Hepatocyte (in vitro differentiated cells): ENCODE data around the gene SMIM24. TPM values are rescaled to one million over a fixed set of nuclear protein-coding genes. Genes with fewer than 3 reads are reported as not detected.

Experiments used
- DNase-seq: peaks from one replicate; pipeline ENCODE4 v3.0.0-alpha.2; 2016; ENCODE audit warnings: low spot score
- H2AFZ ChIP-seq: fragments of 200-600 bp; sonication (generic); 2 replicates; pipeline ENCODE4 v1.6.0; 2016; ENCODE audit warnings: antibody characterized with exemption, mild to moderate bottlenecking
- H3K27ac ChIP-seq: fragments of 200-600 bp; sonication (generic); 2 replicates; pipeline ENCODE4 v1.5.1; 2016; ENCODE audit warnings: mild to moderate bottlenecking
- H3K27me3 ChIP-seq: fragments of 200-600 bp; sonication (generic); 2 replicates; pipeline ENCODE4 v1.6.1; 2016
- H3K36me3 ChIP-seq: fragments of 200-600 bp; sonication (generic); replicated peaks from 2 replicates; pipeline ENCODE4 v1.5.1; 2016; ENCODE audit warnings: low read depth; ENCODE audit not compliant: insufficient read depth
- H3K4me1 ChIP-seq: fragments of 200-600 bp; sonication (generic); 2 replicates; pipeline ENCODE4 v1.5.1; 2016; ENCODE audit warnings: mild to moderate bottlenecking, moderate library complexity; ENCODE audit not compliant: insufficient read depth
- H3K4me2 ChIP-seq: fragments of 200-600 bp; sonication (generic); 2 replicates; pipeline ENCODE4 v1.6.0; 2016
- H3K4me3 ChIP-seq: fragments of 200-600 bp; sonication (generic); 2 replicates; pipeline ENCODE4 v1.5.1; 2016; ENCODE audit warnings: mild to moderate bottlenecking
- H3K79me2 ChIP-seq: fragments of 200-600 bp; sonication (generic); 2 replicates; pipeline ENCODE4 v1.6.0; 2017; ENCODE audit warnings: mild to moderate bottlenecking
- H3K9me2 ChIP-seq: fragments of 200-600 bp; sonication (generic); replicated peaks from 2 replicates; pipeline ENCODE4 v1.6.0; 2017; ENCODE audit warnings: mild to moderate bottlenecking; ENCODE audit not compliant: insufficient read depth
- H3K9me3 ChIP-seq: fragments of 200-600 bp; sonication (generic); 2 replicates; pipeline ENCODE4 v1.5.1; 2016; ENCODE audit warnings: low read depth, mild to moderate bottlenecking
- H4K20me1 ChIP-seq: fragments of 200-600 bp; sonication (generic); 2 replicates; pipeline ENCODE4 v1.6.0; 2016; ENCODE audit warnings: mild to moderate bottlenecking; ENCODE audit not compliant: insufficient read depth, poor library complexity, severe bottlenecking
- EZH2 ChIP-seq: fragments of 200-600 bp; sonication (generic); IDR thresholded peaks from 2 replicates; pipeline ENCODE4 v1.6.1; 2016; ENCODE audit warnings: antibody characterized with exemption, mild to moderate bottlenecking, borderline replicate concordance
- EZH2phosphoT487 ChIP-seq: fragments of 200-600 bp; sonication (generic); IDR thresholded peaks from one replicate; pipeline ENCODE4 v1.6.1; 2018; ENCODE audit warnings: antibody characterized with exemption, mild to moderate bottlenecking, low read depth, moderate library complexity; ENCODE audit not compliant: unreplicated experiment, severe bottlenecking
- WGBS: methylation state at CpG from one replicate; pipeline ENCODE4 v1.1.6; 2016; ENCODE audit warnings: low lambda C conversion rate; ENCODE audit errors: missing lambda C conversion rate; 5-methylcytosine and 5-hydroxymethylcytosine counted together
- polyA plus RNA-seq: library from polyadenylated mRNA; unstranded; fragments of >200 nt; fragmentation: Nextera tagmentation; extraction: Ambion mirVana; gene quantifications from 2 replicates; pipeline ENCODE4 v1.2.1, GENCODE V29; 2016
- total RNA-seq: library from RNA; depleted of rRNA; stranded (reverse); fragments of >200 nt; gene quantifications from 2 replicates; pipeline ENCODE4 v1.2.3, GENCODE V29; 2014
- TF ChIP-seq, protein P1 (sequence below): fragments of 200-600 bp; sonication (generic); IDR thresholded peaks from 2 replicates; pipeline ENCODE4 v1.5.1; 2016; ENCODE audit warnings: antibody characterized with exemption, mild to moderate bottlenecking; ENCODE audit not compliant: poor library complexity

The SMIM24 gene
- total and polyA plus RNA-seq, 2 experiments from 2014 or later, result 81.2 to 151 TPM

DNA sequence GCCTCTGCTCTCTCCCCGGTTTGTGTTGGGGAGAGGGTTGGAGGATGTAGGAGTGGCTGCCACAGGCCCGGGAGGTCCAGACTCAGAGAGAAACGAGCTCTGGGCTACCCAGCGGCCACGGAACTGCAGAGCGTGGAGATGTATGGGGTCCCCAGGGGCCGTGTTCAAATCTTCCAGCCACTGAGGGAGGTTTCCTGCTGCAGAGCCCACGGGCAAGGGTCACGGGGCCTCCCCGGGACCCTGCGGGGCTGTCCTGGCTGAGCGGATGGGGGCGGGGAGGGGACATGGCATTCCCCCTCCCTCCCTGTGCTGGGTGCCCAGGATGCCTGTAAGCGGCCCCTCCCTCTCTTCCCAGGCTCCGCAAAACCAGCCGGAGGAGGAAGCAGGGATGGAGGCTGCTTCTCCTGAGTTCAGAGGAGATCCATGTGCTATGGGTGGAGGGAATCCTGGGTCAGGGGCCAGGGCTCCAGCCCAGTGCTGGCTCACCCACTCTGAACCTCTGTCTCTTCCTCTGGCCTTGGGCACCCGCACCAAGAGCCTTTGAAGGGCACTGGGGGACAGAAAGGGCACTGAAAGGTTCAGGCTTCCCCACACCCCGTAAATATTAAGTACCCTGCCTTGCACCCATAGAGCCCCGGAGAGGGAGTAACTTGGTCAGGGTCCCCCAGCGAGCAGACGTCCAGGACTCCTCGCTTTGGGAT, 22.6 kb downstream of the SMIM24 start:
- H4K20me1 ChIP-seq, result no peaks in the 10 kb centered on the region
- no peaks in the 10 kb centered on the region for H3K36me3 ChIP-seq
- H3K4me3 ChIP-seq, result no peak overlapping the region
- peaks cover 26% of the 10 kb centered on the region for H3K4me1 ChIP-seq
- no peak overlapping the region for H2AFZ ChIP-seq
- peaks cover 4% of the 10 kb centered on the region for H3K27me3 ChIP-seq
- H3K79me2 ChIP-seq, result no peaks in the 10 kb centered on the region
- TF ChIP-seq EZH2phosphoT487, result no peak
- no peak for TF ChIP-seq EZH2
- TF ChIP-seq, protein P1, sequence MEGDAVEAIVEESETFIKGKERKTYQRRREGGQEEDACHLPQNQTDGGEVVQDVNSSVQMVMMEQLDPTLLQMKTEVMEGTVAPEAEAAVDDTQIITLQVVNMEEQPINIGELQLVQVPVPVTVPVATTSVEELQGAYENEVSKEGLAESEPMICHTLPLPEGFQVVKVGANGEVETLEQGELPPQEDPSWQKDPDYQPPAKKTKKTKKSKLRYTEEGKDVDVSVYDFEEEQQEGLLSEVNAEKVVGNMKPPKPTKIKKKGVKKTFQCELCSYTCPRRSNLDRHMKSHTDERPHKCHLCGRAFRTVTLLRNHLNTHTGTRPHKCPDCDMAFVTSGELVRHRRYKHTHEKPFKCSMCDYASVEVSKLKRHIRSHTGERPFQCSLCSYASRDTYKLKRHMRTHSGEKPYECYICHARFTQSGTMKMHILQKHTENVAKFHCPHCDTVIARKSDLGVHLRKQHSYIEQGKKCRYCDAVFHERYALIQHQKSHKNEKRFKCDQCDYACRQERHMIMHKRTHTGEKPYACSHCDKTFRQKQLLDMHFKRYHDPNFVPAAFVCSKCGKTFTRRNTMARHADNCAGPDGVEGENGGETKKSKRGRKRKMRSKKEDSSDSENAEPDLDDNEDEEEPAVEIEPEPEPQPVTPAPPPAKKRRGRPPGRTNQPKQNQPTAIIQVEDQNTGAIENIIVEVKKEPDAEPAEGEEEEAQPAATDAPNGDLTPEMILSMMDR, result no peak
- no peaks in the 10 kb centered on the region for H3K9me2 ChIP-seq
- 22% methylated on average over 14 of the region's 22 CpGs for WGBS
- H3K4me2 ChIP-seq, result peak overlapping the region; percentile 68
- no peak for DNase-seq
- H3K9me3 ChIP-seq, result no peaks in the 10 kb centered on the region
- H3K27ac ChIP-seq, result peak overlapping the region; percentile 87

DNA sequence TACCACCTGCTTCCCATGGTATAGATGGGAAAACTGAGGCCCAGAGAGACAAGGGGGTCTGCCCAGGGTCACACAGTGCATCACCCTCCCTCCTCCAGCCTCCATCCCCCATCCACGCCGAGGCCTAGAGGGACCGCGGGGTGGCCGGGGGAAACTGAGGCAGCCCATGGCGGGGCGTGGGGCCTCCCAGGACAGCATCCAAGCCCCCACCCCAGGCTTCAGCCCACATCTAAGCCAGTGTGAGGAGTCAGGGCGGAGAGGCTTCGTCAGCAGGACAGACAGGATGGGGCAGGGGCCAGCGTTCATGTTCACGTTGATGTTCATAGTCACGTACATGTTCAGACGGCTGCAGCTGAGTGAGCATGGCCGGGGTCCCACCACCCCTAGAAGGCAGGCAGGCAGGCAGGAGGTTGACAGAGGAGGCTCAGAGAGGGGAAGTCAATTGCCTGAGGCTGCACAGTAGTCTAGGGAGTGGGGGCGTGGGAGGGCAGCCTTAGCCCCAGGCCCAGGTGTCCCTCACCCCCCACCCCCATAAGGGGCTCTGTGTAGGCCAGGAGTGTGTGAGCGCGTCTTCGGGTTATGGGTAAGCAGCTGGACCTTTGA, 23.3 kb downstream of the SMIM24 start:
- Histone ChIP-seq H3K4me1 (peaks cover 26% of the 10 kb centered on the region), H3K4me3 (no peak overlapping the region), H3K9me3 (no peaks in the 10 kb centered on the region), H3K27ac (peak overlapping the region; percentile 87), H2AFZ (no peak overlapping the region), H3K4me2 (no peak overlapping the region), H3K9me2 (no peaks in the 10 kb centered on the region), H3K79me2 (no peaks in the 10 kb centered on the region), H4K20me1 (no peaks in the 10 kb centered on the region), H3K36me3 (no peaks in the 10 kb centered on the region), H3K27me3 (no peaks in the 10 kb centered on the region)
- TF ChIP-seq EZH2phosphoT487, result no peak
- no peak for TF ChIP-seq EZH2
- TF ChIP-seq, protein P1, result no peak
- DNase-seq, result no peak
- 81% methylated on average over 18 of the region's 18 CpGs for WGBS

DNA sequence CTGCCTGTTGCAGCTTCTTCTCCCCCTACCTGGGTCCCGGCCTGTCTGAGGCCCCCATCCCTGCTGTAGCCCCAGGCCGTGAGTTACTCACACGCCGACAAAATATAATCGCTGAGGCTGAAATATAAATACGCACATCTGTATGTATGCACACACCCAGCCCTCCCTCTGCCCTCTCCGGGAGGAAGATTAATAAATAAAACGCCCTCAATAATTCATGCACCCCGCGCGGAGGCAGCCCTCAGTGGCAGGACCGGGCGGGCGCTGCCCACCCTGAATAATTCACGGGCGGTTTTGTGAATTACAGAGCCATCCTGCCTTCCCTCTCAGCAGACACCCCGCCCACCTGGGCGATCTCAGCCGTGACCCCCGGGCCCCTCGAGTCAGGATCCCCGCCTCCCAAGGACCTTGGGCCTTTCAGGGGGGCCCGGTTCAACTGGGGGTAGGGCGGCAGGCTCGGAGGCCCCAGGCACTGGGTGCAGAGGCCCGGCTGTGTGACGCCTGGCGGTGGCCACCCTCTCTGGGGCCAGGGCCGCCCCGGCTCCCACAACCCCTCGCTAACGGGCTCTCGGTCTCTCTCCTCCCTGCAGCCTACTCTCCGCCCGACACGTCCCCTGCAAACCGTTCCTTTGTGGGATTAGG, 24.2 kb downstream of the SMIM24 start:
- Histone ChIP-seq H3K9me3 (no peaks in the 10 kb centered on the region), H3K4me3 (no peak overlapping the region), H3K79me2 (no peaks in the 10 kb centered on the region), H3K36me3 (no peaks in the 10 kb centered on the region), H3K4me2 (no peak overlapping the region), H3K9me2 (no peaks in the 10 kb centered on the region), H3K27ac (no peak overlapping the region), H2AFZ (no peak overlapping the region), H4K20me1 (no peaks in the 10 kb centered on the region), H3K4me1 (peaks cover 31% of the 10 kb centered on the region), H3K27me3 (no peaks in the 10 kb centered on the region)
- no peak for DNase-seq
- 78% methylated on average over 31 of the region's 37 CpGs for WGBS
- TF ChIP-seq, protein P1, result no peak
- TF ChIP-seq EZH2 (no peak), EZH2phosphoT487 (no peak)
